Hepatocyte (in vitro differentiated cells): ENCODE data around the gene ATXN1. TPM values are rescaled to one million over a fixed set of nuclear protein-coding genes. Genes with fewer than 3 reads are reported as not detected.

Source experiments
- DNase-seq: peaks from one replicate; pipeline ENCODE4 v3.0.0-alpha.2; 2016; ENCODE audit warnings: low spot score
- H2AFZ ChIP-seq: fragments of 200-600 bp; sonication (generic); 2 replicates; pipeline ENCODE4 v1.6.0; 2016; ENCODE audit warnings: antibody characterized with exemption, mild to moderate bottlenecking
- H3K27ac ChIP-seq: fragments of 200-600 bp; sonication (generic); 2 replicates; pipeline ENCODE4 v1.5.1; 2016; ENCODE audit warnings: mild to moderate bottlenecking
- H3K27me3 ChIP-seq: fragments of 200-600 bp; sonication (generic); 2 replicates; pipeline ENCODE4 v1.6.1; 2016
- H3K36me3 ChIP-seq: fragments of 200-600 bp; sonication (generic); replicated peaks from 2 replicates; pipeline ENCODE4 v1.5.1; 2016; ENCODE audit warnings: low read depth; ENCODE audit not compliant: insufficient read depth
- H3K4me1 ChIP-seq: fragments of 200-600 bp; sonication (generic); 2 replicates; pipeline ENCODE4 v1.5.1; 2016; ENCODE audit warnings: mild to moderate bottlenecking, moderate library complexity; ENCODE audit not compliant: insufficient read depth
- H3K4me2 ChIP-seq: fragments of 200-600 bp; sonication (generic); 2 replicates; pipeline ENCODE4 v1.6.0; 2016
- H3K4me3 ChIP-seq: fragments of 200-600 bp; sonication (generic); 2 replicates; pipeline ENCODE4 v1.5.1; 2016; ENCODE audit warnings: mild to moderate bottlenecking
- H3K79me2 ChIP-seq: fragments of 200-600 bp; sonication (generic); 2 replicates; pipeline ENCODE4 v1.6.0; 2017; ENCODE audit warnings: mild to moderate bottlenecking
- H3K9me2 ChIP-seq: fragments of 200-600 bp; sonication (generic); replicated peaks from 2 replicates; pipeline ENCODE4 v1.6.0; 2017; ENCODE audit warnings: mild to moderate bottlenecking; ENCODE audit not compliant: insufficient read depth
- H3K9me3 ChIP-seq: fragments of 200-600 bp; sonication (generic); 2 replicates; pipeline ENCODE4 v1.5.1; 2016; ENCODE audit warnings: low read depth, mild to moderate bottlenecking
- H4K20me1 ChIP-seq: fragments of 200-600 bp; sonication (generic); 2 replicates; pipeline ENCODE4 v1.6.0; 2016; ENCODE audit warnings: mild to moderate bottlenecking; ENCODE audit not compliant: insufficient read depth, poor library complexity, severe bottlenecking
- CTCF ChIP-seq: fragments of 200-600 bp; sonication (generic); IDR thresholded peaks from 2 replicates; pipeline ENCODE4 v1.5.1; 2016; ENCODE audit warnings: antibody characterized with exemption, mild to moderate bottlenecking; ENCODE audit not compliant: poor library complexity
- EZH2 ChIP-seq: fragments of 200-600 bp; sonication (generic); IDR thresholded peaks from 2 replicates; pipeline ENCODE4 v1.6.1; 2016; ENCODE audit warnings: antibody characterized with exemption, mild to moderate bottlenecking, borderline replicate concordance
- EZH2phosphoT487 ChIP-seq: fragments of 200-600 bp; sonication (generic); IDR thresholded peaks from one replicate; pipeline ENCODE4 v1.6.1; 2018; ENCODE audit warnings: antibody characterized with exemption, mild to moderate bottlenecking, low read depth, moderate library complexity; ENCODE audit not compliant: unreplicated experiment, severe bottlenecking
- WGBS: methylation state at CpG from one replicate; pipeline ENCODE4 v1.1.6; 2016; ENCODE audit warnings: low lambda C conversion rate; ENCODE audit errors: missing lambda C conversion rate; 5-methylcytosine and 5-hydroxymethylcytosine counted together
- polyA plus RNA-seq: library from polyadenylated mRNA; unstranded; fragments of >200 nt; fragmentation: Nextera tagmentation; extraction: Ambion mirVana; gene quantifications from 2 replicates; pipeline ENCODE4 v1.2.1, GENCODE V29; 2016
- total RNA-seq: library from RNA; depleted of rRNA; stranded (reverse); fragments of >200 nt; gene quantifications from 2 replicates; pipeline ENCODE4 v1.2.3, GENCODE V29; 2014

ATXN1 gene
- total and polyA plus RNA-seq, 2 experiments from 2014 or later, result 14.7 to 32.6 TPM

DNA sequence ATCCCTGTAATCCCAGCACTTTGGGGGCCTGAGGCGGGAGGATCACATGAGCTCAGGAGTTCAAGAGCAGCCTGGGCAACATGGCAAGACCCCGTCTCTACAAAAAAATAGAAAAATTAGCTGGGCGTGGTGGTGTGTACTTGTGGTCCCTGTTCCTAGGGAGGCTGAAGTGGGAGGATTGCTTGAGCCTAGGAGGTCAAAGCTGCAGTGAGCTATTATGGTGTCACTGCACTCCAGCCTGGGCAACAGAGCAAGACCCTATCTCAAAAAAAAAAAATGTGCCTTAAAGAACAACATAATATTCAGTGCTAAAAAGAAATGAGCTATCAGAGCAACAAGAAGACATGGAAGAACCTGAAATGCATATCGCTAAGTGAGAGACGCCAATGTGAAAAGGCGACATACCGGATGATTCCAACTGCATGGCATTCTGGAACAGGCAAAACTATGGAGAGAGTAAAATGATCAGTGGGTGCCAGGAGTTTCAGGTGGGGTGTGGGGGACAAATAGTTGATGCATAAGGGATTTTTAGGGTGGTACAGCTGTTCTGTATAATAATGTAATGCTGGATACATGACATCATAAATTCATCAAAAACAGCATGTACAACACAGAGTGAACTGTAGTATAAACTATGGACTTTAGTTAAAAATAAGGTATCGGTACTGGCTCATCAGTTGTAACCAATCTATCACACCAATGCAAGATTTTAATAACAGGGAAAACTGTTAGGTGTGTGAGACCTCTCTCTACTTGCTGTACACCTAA, 442.1 kb downstream of the ATXN1 start:
- Histone ChIP-seq H3K9me3 (no peaks in the 10 kb centered on the region), H3K4me2 (peak overlapping the region; percentile 57), H4K20me1 (peaks cover 2% of the 10 kb centered on the region), H3K9me2 (no peaks in the 10 kb centered on the region), H3K36me3 (no peaks in the 10 kb centered on the region), H3K27me3 (no peaks in the 10 kb centered on the region), H3K4me3 (no peak overlapping the region), H3K27ac (peak overlapping the region; percentile 79), H2AFZ (no peak overlapping the region), H3K79me2 (no peaks in the 10 kb centered on the region), H3K4me1 (peaks cover 19% of the 10 kb centered on the region)
- WGBS, result 98% methylated on average over 8 of the region's 8 CpGs
- DNase-seq, result no peak
- TF ChIP-seq EZH2 (no peak), EZH2phosphoT487 (no peak), CTCF (no peak)

- Histone ChIP-seq H3K79me2 (no peaks in the 10 kb centered on the region), H3K4me1 (peaks cover 19% of the 10 kb centered on the region), H4K20me1 (peaks cover 2% of the 10 kb centered on the region), H3K9me2 (no peaks in the 10 kb centered on the region), H3K9me3 (no peaks in the 10 kb centered on the region), H2AFZ (no peak overlapping the region), H3K4me3 (no peak overlapping the region), H3K36me3 (no peaks in the 10 kb centered on the region), H3K4me2 (no peak overlapping the region), H3K27me3 (no peaks in the 10 kb centered on the region), H3K27ac (no peak overlapping the region)
- DNase-seq, result no peak
- 74% methylated on average over 6 of the region's 6 CpGs for WGBS
- TF ChIP-seq EZH2phosphoT487 (no peak), EZH2 (no peak), CTCF (no peak)
Observed at GRCh38 chr6:16318538-16318937, 442.7 kb downstream of the ATXN1 start.

DNA sequence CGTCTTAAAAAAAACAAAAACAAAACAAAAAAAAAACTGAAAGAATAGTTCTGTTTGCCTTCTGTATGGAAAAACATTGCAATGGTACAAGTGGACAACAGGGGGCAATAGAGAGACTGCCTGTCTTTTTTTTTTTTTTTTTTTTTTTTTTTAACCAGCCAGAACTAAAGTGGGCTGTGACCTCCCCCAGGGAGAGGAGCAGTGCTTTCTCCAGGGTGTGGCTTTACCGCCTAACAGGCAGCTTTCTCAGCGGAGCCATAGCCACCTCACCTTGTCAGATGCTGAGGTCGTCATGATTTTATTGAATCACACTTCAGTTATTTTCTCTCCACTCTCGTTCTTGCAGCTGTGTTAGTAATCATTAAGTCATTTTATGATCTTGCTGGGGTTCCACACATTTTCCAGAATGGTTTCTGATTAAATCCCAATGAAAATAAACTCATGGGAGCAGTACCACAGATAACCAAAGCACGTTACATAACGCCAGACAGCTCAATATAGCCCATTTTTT, 444.5 kb downstream of the ATXN1 start:
- Histone ChIP-seq H3K36me3 (no peaks in the 10 kb centered on the region), H3K27me3 (no peaks in the 10 kb centered on the region), H3K4me2 (no peak overlapping the region), H4K20me1 (no peaks in the 10 kb centered on the region), H3K79me2 (no peaks in the 10 kb centered on the region), H3K9me2 (no peaks in the 10 kb centered on the region), H3K4me3 (no peak overlapping the region), H3K4me1 (peaks cover 16% of the 10 kb centered on the region), H3K27ac (no peak overlapping the region), H2AFZ (no peak overlapping the region), H3K9me3 (no peaks in the 10 kb centered on the region)
- TF ChIP-seq CTCF (peak; percentile 62), EZH2phosphoT487 (no peak)
- 60% methylated on average over 7 of the region's 7 CpGs for WGBS
- peak; percentile 58 for DNase-seq
